GM21360 (cell line): Measurements from ENCODE around the gene GLCE.
"Not testable (repeated sequence)": the region's sequence is repeated elsewhere in the genome, so short reads cannot be mapped to it uniquely, and the experiment has no call there.

ENCODE experiments used
- ATAC-seq: cut with Tn5 transposase; IDR thresholded peaks from one replicate; pipeline ENCODE4 v1.9.1; 2021; ENCODE audit warnings: mild to moderate bottlenecking, moderate library complexity; ENCODE audit not compliant: unreplicated experiment

The GLCE gene

DNA sequence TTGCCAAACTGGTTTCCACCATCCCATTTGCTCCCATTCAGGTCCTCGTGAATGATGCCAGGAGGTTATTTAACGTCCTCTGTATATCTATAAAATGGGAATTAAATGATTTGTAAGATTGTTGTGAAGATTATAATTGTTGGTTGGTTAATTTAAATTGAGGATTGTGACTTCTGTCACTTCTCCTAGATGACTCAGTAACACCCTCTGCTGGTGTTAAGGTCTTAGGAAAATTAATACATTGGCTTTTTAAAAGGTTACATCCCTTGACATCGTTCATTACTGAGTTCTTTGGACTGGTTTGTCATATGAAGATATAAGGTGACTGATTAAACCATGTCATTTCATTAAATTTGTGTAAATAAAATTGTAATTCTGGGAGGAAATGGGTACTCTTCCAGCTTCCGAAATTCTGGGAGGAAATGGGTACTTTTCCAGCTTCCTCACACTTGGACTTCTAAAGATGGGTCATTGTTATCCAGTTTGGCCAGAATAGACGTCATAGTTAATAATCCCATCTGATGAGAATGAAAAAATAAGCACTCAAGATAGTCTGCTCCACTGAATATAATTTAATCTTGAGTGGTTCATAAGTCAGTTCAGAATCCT is 105.0 kb downstream of the GLCE start:
- ATAC-seq = no peak

DNA sequence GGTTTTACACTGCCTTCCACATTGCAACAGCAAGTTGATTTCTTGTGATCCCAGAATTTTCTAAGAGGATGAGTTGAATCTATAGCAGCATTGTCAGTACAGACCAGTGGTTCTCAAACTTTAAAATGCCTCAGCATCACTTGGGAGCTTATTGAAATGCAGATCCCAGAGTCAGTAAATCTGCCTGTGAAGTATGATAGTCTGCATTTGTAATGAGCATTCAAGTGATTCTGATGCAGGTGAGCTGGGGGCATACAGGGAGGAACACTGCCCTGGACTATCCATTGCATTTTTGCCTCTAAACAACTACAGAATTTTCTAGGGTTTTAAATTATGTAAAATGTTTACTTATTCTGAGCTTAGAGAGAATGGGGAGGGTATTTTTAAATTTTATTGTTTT is 110.8 kb downstream of the GLCE start:
- ATAC-seq = no peak

DNA sequence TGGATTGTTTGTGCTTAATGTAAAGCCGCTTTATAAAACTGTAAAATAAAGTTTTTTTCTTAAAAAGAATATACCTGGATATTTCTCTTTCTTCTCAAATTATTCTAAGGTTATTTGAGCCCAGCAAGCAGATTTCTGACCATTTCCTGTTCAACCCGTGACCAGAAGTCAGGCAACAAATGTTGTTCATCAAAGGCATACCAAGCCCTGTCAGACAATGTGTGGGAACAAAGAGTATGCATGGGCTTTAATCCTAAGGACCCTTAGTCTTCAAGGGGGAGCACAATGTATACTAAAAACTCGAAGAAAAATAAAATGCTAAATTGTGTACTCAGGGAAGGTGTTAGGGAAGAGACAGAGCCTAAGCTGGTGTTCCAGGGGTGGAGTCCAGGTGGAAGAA is 111.7 kb downstream of the GLCE start:
- no peak for ATAC-seq

DNA sequence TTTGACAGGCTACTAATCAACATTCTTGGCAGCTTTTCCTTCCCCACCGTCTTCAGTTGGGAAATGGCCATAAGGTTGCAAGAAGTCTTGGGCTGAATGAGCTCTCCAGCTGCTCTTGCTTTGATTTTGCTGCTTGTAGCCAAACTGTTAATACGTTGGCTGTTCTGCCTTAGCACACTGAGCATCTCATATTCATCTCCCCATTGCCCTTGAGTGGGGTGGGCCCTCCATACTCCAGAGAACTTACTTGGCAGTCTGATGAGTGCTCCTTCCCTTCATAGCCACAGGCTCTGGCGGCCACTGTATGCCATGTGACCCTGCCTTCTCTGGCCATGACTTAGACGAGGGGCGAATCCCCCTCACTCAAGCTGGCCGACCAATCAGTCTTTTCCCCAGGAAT is 112.5 kb downstream of the GLCE start:
- ATAC-seq = no peak

DNA sequence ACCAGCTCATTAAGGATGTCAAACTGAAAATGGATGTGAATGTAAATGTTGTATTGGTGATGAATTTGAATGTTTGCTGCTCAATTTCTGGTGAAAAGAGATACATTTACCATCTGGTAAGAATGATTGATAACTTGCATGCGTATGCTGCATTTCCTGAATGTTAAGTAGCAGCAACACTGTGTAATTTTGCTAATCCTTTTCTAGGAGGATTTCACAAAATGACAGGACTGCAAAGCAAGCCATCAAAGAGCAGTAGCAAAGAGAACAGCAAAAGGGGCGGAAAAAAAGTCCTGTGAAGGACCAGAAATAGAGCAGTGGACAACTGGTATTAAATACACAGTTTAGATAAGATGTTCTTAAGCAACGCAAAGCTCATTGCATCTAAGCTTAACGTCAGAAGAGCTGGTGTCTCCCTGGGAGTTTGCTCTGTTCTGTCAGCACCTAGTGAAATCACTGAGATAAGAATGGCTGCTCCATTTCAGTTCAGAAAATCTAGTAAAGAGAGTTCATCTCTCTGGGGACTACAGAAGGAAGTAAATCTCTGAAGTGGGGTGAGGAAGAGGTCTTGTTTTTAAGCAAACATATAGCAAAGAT is 114.7 kb downstream of the GLCE start:
- ATAC-seq = no peak

DNA sequence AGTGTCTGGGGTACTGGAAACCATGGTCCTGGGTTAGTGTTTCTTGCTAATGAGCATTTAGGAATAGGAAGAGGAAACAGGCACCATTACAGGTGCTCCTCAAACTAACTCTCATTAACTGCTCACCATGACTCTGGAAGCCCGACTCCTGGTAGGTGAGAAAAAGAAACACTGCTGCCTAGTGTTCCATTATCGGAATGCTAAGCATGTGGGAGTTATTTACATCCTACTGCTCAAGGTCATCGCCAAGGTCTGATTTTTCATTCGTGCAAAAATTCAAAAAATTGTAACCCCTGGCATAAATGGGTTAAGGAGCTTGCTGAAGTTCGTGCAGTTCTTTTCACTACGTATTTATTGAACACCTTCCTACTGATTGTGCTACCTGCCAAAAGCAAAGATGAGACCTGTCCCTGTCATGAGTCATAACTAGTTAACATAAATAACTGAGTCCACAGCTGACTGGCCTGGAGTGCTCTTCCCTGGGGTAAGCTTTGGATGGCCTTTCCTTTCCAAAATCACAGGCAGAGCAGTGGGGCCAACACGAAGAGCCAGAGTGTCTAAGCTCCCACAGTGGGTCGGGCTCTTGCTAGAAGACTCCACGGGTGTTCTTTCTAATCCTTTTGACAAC is 115.6 kb downstream of the GLCE start:
- ATAC-seq = no peak

DNA sequence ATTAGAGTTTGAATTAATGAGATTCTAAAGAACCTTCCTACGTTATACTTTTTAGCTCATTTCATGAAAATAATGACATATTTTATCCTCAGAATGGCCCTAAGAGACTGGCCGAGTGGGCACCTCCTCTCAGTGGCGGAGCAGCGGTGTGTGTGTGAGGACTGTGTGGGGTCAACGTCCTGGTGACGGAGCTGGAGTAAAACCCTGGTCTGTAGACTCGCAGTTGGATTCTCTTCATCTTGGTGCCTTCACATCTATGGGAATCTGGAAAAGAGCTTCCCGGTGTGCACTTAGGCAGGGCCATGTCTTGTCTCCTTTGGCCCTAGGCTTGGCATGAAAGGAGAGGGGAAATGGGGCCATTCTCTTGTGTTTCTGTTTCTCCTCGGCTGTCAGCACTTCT is 116.9 kb downstream of the GLCE start:
- no peak for ATAC-seq

DNA sequence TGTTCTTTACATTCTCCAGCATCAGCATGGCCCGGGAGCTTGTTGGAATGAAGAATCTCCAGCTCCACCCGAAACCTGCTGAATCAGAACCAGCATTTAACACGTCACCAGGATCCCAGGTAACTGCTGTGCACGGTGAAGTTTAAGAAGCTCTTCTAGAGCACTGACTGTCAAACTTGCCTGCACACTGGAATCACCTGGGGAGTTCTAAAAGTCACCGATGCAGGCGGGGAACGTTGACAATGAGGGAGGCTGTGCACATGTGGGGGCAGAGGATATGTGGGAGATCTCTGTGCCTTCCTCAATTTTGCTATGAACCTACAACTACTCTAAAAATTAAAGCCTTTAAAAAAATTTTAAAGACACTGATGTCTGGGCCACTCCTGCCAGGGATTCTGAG is 119.2 kb downstream of the GLCE start:
- no peak for ATAC-seq

DNA sequence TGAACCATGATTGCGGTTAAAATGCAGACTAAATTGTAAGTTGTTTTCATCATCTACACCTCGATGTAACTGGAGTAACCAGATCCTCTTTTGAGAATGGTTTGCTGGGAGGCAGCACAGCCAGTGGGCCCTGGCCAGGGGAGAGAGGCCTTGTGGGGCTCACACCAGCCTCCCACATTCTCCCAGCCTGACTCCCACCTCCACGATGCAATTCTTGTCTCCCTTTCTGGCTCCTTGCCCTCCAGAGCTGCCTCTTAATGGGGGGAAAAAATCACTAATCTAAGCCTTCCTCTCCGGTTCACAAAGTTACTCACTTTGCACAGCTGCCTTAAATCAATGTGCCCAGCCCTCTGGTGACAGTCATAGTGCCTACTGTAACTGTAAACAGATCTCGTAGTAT is 120.3 kb downstream of the GLCE start:
- ATAC-seq = no peak

DNA sequence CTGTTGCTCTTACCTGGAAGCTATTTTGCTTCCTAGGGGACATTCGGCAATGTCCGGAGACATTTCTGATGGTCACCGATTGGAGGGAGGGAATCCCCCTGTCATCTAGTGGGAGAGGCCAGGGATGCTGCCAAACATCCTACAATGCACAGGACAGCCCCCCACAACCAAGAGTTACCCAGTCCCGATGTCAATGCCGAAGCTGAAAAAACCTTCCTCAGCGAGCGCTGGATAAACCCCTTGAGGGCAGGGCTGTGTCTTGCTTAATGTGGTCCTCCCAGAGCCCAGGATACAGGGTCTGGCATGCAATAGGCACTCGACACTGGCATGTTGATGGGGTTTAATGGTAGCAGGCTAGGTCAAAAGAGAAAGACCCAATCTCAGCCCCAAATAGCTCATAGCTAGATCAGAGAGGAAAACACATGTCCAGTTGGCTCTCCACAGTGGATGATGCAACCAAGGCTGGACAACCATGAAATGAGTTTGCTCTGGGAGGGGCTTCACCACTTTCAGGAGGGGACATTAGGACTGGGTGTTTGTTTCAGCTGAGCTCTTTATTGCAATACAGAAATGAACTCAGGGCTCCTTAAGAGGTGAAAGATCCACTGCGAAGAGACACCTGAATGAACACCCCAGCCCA is 121.8 kb downstream of the GLCE start:
- no peak for ATAC-seq

DNA sequence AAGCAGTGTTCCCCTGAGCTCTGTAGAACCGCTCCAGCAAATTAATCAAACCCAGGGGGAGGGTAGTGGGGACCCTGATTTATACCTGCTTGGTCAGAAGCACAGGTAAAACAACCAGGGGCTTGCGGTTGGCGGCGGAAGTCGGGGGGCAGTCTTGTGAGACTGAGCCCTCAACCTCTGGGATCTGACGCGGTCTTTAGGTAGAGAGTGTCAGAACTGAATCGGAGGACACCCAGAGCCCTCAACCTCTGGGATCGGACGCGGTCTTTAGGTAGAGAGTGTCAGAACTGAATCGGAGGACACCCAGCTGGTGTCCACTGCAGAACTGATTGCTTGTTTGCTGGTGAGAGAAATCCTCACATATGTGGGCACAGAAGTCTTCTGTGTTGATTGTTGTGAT is 125.4 kb downstream of the GLCE start:
- no peak for ATAC-seq

DNA sequence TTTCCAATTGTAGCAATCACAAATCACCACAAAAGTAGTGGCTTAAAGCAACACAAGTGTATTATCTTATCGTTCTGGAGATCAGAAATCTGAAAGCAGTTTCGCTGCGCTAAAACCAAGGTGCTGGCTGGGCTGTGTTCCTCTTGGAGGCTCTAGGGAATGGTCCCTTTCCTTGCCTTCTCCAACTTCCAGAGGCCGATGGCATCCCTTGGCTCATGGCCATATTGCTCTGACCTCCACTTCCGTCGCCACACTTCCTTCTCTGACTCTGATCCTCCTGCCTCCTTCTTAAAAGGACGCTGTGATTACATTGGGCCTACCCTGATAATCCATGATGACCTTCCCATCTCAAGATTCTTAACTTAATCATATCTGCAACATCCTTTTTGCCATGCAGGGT is 127.6 kb downstream of the GLCE start:
- no peak for ATAC-seq

DNA sequence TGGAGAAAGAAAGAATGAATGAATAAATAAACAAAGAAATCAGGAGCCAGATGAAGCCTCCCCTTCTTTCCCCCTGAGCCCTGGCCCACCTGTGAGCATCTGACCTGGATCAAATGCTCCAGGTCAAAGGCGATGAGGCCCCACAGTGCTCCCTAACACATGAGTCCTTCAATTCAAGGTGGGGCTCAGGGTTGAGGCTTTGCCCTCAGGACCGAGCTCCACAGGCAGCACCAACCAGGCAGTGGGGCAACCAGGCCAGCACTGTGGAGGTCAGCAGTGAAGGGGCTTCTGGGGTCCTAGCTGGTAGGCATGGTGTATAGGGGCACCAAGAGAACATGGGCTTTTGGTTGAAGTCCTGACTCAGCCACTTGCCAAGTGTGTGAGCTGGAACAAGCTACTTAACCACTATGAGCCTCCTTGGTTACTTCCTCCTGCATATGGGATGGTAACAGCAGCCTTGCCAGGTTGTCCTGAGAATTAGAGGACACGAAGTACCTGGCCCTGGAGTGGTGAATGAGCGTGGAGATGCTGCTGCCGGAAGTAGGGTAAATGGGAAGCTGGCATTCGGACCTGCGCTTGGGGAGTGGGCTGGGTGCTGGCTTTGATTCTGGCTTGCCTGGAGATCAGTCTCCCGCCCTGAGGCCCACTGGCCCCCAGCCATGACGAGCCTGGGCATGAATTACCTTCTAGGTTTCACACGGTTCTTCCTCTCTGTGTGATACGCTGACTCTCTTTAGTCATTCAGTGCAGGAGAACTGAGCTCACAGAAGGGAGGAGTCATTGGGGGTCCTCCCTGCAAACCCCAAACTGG is 128.3 kb downstream of the GLCE start:
- no peak for ATAC-seq

DNA sequence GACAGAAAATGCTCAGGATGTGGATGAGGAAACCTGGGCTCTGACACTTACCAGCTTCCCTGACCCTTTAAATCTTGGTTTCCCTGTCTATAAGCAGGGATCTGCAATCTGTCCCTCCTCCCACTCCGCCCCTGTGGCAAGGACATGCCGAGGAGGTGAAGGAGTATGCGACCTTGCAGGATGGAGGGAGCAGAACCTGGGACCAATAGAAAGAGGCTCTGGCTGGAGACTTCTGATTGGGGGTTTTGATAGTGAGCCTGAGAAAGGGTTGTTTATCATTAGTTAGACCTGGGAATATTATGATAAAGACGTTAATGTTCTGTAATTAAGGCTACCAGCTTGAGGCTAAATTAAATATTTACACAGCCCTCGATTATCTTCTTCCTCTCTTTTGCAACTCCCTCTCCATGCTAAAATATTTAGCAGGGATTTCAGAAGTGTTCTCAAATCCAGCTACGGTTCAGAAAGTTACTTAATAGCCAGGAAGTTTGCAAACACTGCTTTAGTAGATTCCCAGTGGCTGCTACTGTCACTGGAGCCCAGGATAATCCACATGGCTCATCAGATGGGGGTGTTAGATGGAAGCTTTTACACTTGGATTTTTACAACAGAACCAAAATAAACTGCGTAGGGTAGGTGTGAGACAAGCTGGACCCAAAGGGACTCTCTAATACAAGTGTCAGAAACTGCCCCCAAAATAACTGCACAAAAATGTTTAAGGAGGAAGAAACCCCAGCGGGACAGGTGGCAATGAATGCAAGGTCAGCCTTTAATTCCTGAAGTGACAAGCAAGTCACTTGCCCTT is 129.1 kb downstream of the GLCE start:
- ATAC-seq = no peak

DNA sequence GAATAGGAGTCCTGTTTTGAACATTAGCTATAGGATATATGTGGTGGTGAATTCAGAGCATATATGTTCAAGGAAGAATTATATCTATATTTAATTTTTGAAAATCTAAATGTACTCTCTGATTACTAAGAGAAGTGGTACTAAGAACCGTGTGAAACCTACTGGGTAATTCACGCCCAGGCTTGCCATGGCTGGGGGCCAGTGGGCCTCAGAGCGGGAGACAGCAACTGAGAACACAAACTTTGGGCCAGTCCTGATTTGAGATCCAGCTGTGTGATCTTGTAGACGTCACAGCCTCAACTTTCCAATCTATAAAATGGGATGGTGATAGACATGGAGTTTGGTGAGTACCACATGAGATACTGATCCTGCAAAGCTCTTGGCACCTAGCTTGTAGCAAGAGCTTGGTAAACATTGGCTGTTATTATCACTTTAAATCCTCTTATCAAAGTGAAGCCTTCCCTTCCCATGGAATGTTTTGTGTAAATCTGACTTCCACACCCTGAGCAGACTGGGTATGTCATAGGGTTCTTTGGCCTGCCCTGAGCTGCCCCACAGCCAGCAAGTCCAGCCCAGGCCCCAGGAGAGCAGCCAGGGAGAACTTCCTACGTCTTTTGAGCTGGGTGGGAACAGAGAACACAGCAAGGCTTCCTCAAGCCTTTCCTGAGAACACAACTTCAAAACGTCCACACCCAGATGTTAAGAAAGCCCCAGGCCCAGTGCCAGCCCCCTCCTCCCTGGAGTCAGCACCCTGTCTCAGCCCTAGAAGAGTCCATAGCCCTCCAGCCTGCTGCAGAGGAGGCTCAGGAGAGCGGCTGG is 130.1 kb downstream of the GLCE start:
- ATAC-seq = no peak

DNA sequence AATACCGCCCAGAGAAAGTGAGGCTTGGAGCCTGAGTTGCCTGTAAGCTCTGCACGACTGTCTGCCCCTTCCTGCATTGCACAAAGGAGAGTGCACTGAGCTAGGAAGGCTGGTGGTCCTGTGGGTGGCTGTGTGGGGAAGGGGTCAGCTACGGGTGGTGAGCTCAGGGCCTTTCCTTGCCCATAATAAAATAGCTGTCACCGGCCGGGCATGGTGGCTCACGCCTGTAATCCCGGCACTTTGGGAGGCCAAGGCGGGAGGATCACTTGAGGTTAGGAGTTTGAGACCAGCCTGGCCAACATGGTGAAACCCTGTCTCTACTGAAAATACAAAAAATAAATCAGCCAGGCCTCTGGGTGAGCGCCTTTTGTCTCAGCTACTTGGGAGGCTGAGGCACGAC is 131.2 kb downstream of the GLCE start:
- ATAC-seq = not testable (repeated sequence)

DNA sequence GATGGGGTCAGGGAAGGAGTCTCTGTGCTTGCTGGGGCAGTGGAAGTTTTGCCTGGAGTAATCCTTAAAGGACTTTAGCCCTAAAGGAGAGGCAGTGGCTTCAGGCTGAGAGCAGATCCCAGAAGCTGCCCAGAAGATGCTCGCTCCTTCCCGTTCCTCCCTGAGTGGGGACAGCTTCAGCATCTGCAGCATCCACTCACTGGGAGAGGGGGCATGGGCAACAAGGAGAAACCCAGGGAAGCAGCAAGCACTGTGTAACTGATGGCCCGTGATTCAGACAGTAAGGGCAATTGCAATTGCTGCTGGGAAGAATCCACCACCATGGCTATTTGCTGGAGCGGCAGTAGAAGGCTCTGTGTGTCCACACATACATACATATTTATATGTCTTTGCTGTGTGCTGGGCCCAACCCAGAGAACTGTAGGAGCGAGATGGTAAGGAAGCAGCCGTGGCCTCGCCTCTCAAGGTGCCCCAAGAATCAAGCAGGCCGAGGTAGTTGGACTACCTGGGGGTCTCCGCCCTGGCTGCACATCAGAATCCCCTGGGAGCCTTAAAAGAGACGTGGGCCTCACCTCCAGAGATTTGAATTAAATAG is 132.5 kb downstream of the GLCE start:
- no peak for ATAC-seq

DNA sequence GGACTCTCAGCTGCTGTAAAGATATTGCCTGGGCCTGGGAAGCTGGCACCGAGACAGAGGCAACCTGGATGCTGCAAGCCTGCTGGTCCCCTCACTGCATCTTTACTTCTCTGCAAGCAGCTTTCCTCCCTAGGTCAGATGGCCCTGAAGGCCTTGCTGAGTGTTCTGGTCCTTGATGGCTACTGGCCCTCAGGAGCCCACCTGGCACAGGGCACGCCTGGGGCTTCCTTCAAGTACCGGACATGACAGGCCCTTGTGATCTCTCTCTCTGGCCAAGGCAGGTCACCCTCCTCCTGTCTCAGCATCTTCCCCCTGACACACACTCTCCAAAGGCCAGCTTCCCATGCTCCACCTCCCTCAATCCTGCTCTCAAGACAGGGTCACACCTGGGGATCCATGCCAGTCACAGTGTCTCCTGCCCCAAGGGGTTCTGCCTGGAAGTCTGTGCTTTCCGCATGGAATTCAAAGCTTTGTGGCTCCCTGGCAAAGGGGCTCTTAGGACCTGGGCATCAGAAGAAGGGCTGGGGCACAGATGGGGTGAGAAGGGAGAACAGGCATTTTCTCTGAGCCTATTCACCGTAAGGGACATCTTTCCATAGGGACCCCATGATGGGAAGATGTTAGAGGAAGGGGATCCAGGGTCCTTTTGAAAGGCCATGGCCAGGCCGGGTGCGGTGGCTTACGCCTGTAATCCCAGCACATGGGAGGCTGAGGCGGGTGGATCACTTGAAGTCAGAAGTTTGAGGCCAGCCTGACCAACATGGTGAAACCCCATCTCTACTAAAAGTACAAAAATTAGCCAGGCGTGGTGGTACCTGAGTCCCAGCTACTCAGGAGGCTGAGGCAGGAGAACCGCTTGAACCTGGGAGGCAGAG is 133.5 kb downstream of the GLCE start:
- ATAC-seq = no peak
